GM12892 (cell line): Measurements from ENCODE around the gene ANKRD29.

ENCODE experiments used
- POLR2A ChIP-seq: IDR thresholded peaks from 2 replicates; pipeline ENCODE4 v1.6.1; 2011; ENCODE audit warnings: low read depth, low read length, control low read depth
- POLR2AphosphoS5 ChIP-seq: IDR thresholded peaks from 2 replicates; pipeline ENCODE4 v1.6.1; 2011; ENCODE audit warnings: low read depth, low read length, control low read depth

- TF ChIP-seq POLR2A: no peak
- TF ChIP-seq POLR2AphosphoS5: no peak
Observed at GRCh38 chr18:23693846-23694245, 31.1 kb upstream of the ANKRD29 start.
